Measurements from ENCODE around the gene NGF. TPM values are rescaled to one million over a fixed set of nuclear protein-coding genes. Genes with fewer than 3 reads are reported as not detected.

NGF gene
- total RNA-seq, 1 donor from 2014 or later = 0.83 TPM

- Mint-ChIP-seq H3K4me3 (ENCODE audit: unreplicated experiment) (no peak overlapping the region), H3K27ac (ENCODE audit: unreplicated experiment) (no peak overlapping the region), H3K36me3 (ENCODE audit: unreplicated experiment) (no peaks in the 10 kb centered on the region), H3K9me3 (ENCODE audit: unreplicated experiment) (peaks cover 1% of the 10 kb centered on the region), H3K4me1 (ENCODE audit: low read depth, unreplicated experiment) (peaks cover 3% of the 10 kb centered on the region), H3K27me3 (ENCODE audit: unreplicated experiment) (peaks cover 3% of the 10 kb centered on the region)
- DNase-seq = no peak
- no peak for TF ChIP-seq CTCF (IDR thresholded peaks at IDR 0.05; ENCODE audit: partially characterized antibody, unreplicated experiment)
Observed at GRCh38 chr1:115265099-115265498, 73.0 kb downstream of the NGF start.

- H3K27ac Mint-ChIP-seq (ENCODE audit: unreplicated experiment) = no peak overlapping the region
- H3K4me3 Mint-ChIP-seq (ENCODE audit: unreplicated experiment) = no peak overlapping the region
- DNase-seq = no peak
Observed at GRCh38 chr1:115262886-115263285, 75.2 kb downstream of the NGF start.

GRCh38 chr1:115261496-115261895 lies 76.6 kb downstream of the NGF start:
- H3K27ac Mint-ChIP-seq (ENCODE audit: unreplicated experiment) = no peak overlapping the region
- H3K36me3 Mint-ChIP-seq (ENCODE audit: unreplicated experiment) = peaks cover 11% of the 10 kb centered on the region
- no peaks in the 10 kb centered on the region for H3K4me1 Mint-ChIP-seq (ENCODE audit: low read depth, unreplicated experiment)
- no peak overlapping the region for H3K4me3 Mint-ChIP-seq (ENCODE audit: unreplicated experiment)
- no peak for TF ChIP-seq CTCF (IDR thresholded peaks at IDR 0.05; ENCODE audit: partially characterized antibody, unreplicated experiment)
- DNase-seq = no peak
- peaks cover 2% of the 10 kb centered on the region for H3K27me3 Mint-ChIP-seq (ENCODE audit: unreplicated experiment)
- peaks cover 1% of the 10 kb centered on the region for H3K9me3 Mint-ChIP-seq (ENCODE audit: unreplicated experiment)

More at GRCh38 chr1:115262886-115263285, 75.2 kb downstream of the NGF start:
- peaks cover 10% of the 10 kb centered on the region for H3K36me3 Mint-ChIP-seq (ENCODE audit: unreplicated experiment)
- peaks cover 2% of the 10 kb centered on the region for H3K27me3 Mint-ChIP-seq (ENCODE audit: unreplicated experiment)
- H3K9me3 Mint-ChIP-seq (ENCODE audit: unreplicated experiment) = peaks cover 1% of the 10 kb centered on the region
- TF ChIP-seq CTCF (IDR thresholded peaks at IDR 0.05; ENCODE audit: partially characterized antibody, unreplicated experiment) = no peak
- peaks cover 3% of the 10 kb centered on the region for H3K4me1 Mint-ChIP-seq (ENCODE audit: low read depth, unreplicated experiment)

- Mint-ChIP-seq H3K4me1 (ENCODE audit: low read depth, unreplicated experiment) (no peaks in the 10 kb centered on the region), H3K4me3 (ENCODE audit: unreplicated experiment) (no peak overlapping the region), H3K27me3 (ENCODE audit: unreplicated experiment) (no peaks in the 10 kb centered on the region), H3K27ac (ENCODE audit: unreplicated experiment) (no peak overlapping the region), H3K9me3 (ENCODE audit: unreplicated experiment) (peaks cover 2% of the 10 kb centered on the region), H3K36me3 (ENCODE audit: unreplicated experiment) (peaks cover 11% of the 10 kb centered on the region)
- no peak for DNase-seq
- TF ChIP-seq CTCF (IDR thresholded peaks at IDR 0.05; ENCODE audit: partially characterized antibody, unreplicated experiment) = no peak
Observed at GRCh38 chr1:115258302-115258866, 79.7 kb downstream of the NGF start.

GRCh38 chr1:115257591-115257990 lies 80.5 kb downstream of the NGF start:
- Mint-ChIP-seq H3K27ac (ENCODE audit: unreplicated experiment) (no peak overlapping the region), H3K36me3 (ENCODE audit: unreplicated experiment) (peaks cover 11% of the 10 kb centered on the region)

More at GRCh38 chr1:115257591-115257990, 80.5 kb downstream of the NGF start:
- Mint-ChIP-seq H3K4me3 (ENCODE audit: unreplicated experiment) (no peak overlapping the region), H3K27me3 (ENCODE audit: unreplicated experiment) (no peaks in the 10 kb centered on the region), H3K4me1 (ENCODE audit: low read depth, unreplicated experiment) (no peaks in the 10 kb centered on the region), H3K9me3 (ENCODE audit: unreplicated experiment) (peaks cover 2% of the 10 kb centered on the region)
- DNase-seq = no peak
- no peak for TF ChIP-seq CTCF (IDR thresholded peaks at IDR 0.05; ENCODE audit: partially characterized antibody, unreplicated experiment)

All from glutamatergic neuron (in vitro differentiated cells).